ENCODE data around the gene ICAM4. TPM values are rescaled to one million over a fixed set of nuclear protein-coding genes. Genes with fewer than 3 reads are reported as not detected.
A peak's percentile ranks its signal among the peaks of the same experiment; 100 is the strongest.
"Not testable (repeated sequence)": the region's sequence is repeated elsewhere in the genome, so short reads cannot be mapped to it uniquely, and the experiment has no call there.

Gene ICAM4, protein sequence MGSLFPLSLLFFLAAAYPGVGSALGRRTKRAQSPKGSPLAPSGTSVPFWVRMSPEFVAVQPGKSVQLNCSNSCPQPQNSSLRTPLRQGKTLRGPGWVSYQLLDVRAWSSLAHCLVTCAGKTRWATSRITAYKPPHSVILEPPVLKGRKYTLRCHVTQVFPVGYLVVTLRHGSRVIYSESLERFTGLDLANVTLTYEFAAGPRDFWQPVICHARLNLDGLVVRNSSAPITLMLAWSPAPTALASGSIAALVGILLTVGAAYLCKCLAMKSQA
- total RNA-seq = 0.16 TPM

DNA sequence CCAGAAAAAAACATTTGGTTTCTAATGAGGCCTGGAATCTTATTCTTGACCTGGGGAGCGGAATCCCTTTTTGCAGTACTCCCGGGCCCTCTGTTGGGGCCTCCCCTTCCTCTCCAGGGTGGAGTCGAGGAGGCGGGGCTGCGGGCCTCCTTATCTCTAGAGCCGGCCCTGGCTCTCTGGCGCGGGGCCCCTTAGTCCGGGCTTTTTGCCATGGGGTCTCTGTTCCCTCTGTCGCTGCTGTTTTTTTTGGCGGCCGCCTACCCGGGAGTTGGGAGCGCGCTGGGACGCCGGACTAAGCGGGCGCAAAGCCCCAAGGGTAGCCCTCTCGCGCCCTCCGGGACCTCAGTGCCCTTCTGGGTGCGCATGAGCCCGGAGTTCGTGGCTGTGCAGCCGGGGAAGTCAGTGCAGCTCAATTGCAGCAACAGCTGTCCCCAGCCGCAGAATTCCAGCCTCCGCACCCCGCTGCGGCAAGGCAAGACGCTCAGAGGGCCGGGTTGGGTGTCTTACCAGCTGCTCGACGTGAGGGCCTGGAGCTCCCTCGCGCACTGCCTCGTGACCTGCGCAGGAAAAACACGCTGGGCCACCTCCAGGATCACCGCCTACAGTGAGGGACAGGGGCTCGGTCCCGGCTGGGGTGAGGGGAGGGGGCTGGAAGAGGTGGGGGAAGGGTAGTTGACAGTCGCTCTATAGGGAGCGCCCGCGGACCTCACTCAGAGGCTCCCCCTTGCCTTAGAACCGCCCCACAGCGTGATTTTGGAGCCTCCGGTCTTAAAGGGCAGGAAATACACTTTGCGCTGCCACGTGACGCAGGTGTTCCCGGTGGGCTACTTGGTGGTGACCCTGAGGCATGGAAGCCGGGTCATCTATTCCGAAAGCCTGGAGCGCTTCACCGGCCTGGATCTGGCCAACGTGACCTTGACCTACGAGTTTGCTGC is at the start of gene ICAM4:
Gene ICAM4 (plus strand): TSS at position 153 of the 935 bp plus-strand sequence. CDS start 58 bp downstream, at position 211.
- no peak for DNase-seq

DNA sequence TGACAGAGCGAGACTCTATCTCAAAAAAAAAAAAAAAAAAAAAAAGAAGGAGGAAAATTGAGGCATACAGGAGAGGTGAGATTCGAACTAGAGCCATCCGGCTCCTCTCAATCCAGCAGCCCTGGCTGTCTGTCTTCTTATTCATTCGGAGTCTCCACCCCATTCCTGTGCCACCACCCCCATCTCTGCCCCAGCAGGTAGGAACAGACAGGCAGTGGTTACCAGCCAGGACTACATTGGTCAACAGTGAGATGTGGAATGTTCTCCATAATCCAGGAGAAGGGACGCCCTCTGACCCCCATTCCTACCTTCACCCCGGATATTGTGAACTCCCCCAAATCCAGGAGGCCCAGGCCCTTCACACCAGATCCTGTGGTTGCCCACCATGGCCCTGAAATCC is 49.1 kb upstream of the ICAM4 start:
- no peak for DNase-seq

DNA sequence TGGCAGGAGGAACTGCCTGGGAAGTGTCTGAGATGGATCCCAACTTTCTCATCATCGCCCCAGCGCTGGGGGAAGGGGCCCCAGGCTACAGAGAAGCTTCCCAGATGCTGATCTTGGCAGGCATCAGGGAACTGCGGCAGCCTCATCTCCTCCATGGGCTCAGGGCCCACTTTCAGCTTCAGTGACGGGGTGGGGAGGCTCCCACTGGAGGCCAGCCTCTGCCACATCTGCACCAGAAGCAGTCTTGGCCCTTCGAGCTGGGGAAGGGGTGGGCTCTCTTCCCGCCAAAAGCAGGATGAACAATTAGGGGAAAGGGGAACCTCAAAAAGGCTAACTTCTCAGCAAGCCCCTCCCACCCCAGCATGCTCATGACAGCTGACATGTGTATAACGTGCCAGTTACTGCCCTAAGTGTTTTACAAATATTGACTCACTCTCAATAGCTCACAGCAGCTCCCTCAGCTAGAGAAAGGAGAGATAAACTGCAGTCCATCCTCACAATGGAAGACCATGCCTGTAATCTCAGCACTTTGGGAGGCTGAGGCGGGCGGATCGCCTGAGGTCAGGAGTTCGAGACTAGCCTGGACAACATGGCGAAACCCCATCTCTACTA is 48.5 kb upstream of the ICAM4 start:
- no peak for DNase-seq

DNA sequence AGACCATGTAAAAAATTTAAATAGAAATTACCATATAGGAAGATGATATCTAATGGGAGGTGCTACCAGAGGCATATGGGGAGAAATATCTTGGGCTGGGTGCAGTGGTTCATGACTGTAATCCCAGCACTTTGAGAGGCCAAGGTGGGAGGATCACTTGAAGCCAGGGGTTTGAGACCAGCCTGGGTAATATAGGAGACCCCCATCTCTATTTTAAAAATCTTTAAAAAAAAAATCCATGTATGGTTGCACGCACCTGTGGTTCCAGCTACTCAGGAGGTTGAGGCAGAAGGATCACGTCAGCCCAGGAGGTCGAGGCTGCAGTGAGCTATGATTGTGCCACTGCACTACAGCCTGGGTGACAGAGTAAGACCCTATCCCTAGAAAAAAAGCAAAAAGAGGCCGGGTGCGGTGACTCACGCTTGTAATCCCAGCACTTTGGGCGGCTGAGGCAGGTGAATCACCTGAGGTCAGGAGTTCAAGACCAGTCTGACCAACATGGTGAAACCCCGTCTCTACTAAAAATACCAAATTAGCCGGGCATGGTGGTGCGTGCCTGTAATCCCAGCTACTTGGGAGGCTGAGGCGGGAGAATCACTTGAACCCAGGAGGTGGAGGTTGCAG is 44.8 kb upstream of the ICAM4 start:
- not testable (repeated sequence) for DNase-seq

DNA sequence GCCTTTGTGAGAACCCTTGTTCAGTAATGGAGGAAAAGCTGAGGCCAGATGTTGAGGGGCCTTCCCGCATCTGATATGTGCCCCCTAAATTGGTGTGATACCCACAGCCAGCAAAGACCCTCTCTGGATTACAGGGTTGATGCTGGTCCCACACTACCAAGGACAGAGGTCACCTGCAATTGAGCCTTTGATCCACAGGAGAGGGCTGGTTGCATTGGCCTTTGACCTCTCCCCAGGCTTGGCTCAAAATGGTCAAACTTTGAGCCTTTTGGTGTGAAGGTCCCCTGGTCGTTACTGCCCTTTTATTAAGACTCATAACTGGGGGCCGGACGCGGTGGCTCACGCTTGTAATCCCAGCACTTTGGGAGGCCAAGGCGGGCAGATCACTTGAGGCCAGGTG is 43.1 kb upstream of the ICAM4 start:
- DNase-seq = no peak

DNA sequence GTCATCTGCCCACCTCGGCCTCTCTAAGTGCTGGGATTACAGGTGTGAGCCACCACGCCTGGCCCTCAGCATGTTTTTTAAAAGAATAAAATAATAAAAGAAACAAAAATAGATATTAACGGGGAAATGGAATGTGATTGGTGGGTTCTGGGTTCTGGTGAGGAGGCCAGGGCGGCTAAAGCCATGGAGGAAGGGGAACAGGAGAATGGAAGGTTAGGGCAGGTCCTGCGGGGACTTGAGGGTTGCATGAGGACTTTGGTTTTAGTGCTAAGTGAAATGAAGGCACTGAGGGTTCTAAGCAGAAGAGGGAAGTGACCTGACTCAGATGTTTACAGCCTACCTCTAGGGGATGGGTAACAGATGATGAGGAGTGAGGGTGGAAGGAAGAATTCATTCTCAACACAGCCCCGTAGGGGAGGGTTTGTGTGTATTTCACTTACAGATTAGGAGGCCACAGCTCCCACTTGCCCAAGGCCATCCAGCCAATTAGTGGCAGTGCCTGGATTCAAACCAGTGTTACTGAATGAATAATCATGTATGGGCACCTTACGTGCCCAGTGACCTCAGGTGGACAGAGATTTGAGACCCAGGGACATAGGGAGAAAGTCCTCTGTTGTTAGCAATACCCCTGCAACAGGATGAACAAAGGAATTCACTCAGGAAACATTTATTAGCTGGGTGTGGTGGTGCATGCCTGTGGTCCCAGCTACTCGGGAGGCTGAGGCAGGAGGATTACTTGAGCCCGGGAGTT is 41.4 kb upstream of the ICAM4 start:
- DNase-seq = no peak

DNA sequence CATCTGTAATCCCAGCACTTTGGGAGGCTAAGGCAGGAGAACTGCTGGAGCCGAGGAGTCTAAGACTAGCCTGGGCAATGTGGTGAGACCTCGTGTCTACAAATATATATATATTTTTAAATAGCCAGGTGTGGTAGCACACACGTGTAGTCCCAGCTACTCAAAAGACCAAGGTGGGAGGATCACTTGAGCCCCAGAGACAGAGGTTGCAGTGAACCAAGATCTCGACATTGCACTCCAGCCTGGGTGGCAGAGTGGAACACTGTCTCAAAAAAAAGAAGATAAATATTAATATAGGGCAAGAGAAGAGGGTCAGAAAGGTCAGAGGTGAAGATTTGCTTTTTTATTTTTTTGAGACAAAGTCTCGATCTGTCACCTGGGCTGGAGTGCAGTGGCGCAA is 40.2 kb upstream of the ICAM4 start:
- DNase-seq = no peak

DNA sequence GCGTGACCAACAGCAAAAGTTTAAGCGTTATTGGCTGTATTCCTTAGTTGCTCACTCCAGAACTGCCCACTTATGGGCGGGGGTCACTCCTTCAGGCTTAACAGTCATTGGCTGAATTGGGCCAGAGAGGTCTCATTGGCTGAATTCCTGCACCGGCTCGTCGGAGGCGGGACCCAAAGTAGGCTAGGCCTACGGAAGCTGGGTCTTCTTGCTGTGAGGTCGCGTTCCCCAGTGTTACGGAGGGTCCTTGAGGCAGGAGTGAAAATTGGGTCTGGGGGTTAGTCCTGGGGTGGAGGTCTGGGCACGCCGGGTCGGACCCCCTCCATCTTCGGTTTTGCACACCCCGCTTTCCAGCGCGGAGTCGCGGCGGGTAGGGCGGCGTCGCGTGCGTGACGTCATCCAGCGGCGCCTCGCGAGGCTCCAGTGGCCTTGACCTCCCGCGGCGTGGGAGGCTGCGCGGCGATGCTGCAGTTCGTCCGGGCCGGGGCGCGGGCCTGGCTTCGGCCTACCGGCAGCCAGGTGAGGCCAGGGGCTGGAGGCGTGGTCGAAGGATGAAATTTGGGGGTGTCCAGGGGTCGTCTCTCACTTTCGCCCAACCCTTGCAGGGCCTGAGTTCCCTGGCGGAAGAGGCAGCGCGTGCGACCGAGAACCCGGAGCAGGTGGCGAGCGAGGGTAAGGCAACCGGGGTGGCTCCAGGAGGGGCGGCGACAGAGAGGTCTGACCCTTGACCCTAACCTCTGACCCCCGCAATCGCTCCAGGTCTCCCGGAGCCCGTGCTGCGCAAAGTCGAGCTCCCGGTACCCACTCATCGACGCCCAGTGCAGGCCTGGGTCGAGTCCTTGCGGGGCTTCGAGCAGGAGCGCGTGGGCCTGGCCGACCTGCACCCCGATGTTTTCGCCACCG is 34.7 kb upstream of the ICAM4 start, which contains the start of gene MRPL4:
Gene MRPL4 (plus strand): TSS at position 423 of the 903 bp plus-strand sequence. CDS start 40 bp downstream, at position 463.
- peak; percentile 94 for DNase-seq

DNA sequence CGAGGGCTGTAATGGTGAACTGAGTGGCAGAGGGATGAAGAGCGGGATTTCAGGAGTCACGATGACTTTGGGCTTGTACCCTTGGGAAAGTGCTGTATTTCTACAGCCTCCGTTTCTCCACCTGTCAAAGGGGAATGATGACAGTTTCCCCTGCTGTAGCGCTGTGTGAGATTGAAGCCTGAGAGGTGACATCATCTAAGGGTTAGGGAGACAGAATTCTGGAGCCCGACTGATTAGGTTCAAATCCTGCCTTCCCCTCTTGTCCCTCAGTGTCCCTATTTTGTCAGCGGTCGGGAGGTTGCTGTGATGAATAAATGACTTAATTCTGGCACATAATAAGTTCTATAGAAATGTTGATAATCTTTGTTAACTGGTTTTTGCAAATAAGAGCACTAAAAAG is 34.0 kb upstream of the ICAM4 start:
- DNase-seq = no peak

DNA sequence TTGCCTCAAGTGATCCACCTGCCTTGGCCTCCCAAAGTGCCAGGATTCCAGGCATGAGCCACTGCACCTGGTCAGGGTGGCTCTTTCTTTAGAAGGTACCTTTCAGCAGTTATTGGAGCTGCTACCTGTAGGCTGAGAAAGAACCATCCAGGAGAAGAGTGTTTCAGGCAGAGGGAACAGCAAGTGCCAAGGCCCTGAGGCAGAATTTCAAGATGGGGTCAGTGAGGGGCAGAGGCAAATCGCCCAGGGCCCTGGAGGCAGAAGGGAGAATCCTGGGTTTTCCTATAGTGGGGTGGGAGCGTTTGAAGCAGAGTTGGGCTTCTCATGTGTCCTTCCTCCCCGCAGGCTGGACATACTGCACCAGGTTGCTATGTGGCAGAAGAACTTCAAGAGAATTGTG is 32.5 kb upstream of the ICAM4 start:
- DNase-seq = no peak

DNA sequence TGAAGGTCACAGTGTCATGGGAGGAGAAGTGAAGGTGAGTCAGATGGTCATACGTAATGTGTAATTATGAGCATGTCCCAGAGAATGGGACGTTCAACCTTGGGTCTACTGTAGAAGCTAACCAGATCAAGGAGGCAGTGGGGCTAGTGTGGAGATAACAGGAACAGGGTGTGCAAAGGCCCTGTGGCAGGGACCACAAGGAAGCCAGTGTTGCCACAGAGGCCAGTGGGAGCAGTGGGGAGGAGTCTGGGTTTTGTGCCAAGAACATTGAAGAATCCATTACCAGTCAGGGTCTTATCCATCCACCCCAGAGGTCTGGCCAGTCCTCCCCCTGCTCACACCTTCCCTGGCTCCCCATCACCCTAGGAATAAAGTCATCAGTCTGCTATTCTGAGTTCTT is 31.4 kb upstream of the ICAM4 start:
- no peak for DNase-seq

DNA sequence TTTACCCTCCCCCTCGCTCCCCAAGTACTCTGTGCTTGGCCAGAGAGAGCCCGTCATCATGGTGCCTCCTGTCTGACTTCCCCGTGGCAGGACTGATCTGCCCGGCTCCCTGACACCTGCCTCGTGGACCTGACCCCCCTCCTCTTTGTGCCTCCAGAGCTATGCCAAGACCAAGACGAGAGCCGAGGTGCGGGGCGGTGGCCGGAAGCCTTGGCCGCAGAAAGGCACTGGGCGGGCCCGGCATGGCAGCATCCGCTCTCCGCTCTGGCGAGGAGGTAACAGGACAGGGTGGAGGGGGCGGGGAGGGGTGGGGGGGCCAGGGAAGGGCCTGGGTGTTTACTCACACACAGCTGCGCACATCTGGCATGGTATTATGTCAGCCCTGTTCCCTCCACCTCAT is 30.2 kb upstream of the ICAM4 start:
- no peak for DNase-seq

DNA sequence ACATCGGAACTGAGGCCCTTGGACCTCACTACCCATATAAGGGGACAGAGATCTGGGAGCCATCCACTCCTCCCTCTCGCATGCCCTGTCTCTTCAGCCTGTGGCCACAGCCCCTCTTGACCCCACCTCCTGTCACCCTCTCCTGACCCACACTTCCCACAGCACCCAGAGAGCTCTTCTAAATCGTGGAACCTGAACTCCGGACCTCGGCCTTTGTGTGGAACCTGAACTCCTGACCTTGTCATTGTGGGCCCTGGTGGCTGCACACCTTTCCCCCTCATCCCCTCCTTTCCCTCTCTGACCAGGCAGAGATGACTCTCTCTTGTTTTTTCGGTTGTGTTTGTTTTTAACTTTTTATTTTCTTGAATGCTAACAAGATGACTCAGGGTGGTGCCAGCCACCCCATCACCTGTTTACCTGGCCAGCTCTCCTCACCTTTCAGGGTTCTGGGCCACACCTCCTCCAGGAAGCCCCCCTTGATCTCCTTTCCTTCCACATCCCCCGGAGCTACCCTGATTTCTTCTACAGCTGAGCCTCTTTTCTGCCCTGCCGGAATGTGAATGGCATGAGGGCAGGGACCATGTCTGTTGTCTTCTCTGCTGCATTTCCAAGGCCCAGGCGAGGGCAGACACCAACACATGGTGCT is 29.7 kb upstream of the ICAM4 start:
- DNase-seq = no peak

DNA sequence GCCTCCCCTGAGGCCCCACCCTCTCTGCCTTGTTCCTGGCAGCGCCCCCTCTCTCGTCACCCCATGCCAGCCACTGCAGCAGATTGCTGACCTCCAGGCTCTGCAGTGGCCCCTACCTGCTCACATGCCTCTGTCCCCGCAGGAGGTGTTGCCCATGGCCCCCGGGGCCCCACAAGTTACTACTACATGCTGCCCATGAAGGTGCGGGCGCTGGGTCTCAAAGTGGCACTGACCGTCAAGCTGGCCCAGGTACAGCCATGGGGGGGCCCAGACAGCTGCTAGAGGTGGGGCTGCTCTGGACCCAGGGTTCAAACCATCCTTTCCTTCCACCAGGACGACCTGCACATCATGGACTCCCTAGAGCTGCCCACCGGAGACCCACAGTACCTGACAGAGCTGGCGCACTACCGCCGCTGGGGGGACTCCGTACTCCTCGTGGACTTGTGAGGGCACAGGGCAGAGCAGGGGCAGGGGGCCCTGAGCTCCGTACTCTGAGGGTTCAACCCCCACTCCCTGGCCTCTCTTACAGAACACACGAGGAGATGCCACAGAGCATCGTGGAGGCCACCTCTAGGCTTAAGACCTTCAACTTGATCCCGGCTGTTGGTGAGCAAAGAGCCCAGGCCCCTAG is 28.6 kb upstream of the ICAM4 start:
- no peak for DNase-seq

DNA sequence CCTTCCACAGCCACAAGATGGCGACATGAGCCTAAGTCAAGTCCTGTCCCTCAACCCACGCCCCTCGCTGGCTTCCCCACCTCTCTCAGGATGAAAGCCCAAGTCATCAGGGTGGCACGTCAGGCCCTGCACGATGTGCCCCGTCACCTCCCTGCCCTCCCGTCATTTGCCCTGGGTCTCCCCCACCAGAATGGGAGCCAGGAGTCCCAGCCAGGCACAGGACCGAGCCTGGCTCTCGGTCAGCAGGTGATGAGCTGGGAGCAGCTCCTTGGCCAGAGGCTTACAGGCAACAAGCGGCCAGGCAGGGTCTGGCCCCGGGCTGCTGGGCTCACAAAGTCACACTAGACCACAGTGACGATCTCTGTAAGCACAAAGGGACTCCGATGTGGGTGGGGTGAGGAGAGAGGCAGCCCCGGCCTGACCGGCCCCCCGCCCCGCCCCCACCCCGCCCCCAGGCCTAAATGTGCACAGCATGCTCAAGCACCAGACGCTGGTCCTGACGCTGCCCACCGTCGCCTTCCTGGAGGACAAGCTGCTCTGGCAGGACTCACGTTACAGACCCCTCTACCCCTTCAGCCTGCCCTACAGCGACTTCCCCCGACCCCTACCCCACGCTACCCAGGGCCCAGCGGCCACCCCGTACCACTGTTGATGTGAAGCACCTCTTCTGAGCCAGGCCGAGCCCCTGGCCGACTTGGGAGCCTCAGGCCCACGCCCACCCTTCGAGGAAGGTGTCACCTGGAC is 27.4 kb upstream of the ICAM4 start:
- DNase-seq = no peak

DNA sequence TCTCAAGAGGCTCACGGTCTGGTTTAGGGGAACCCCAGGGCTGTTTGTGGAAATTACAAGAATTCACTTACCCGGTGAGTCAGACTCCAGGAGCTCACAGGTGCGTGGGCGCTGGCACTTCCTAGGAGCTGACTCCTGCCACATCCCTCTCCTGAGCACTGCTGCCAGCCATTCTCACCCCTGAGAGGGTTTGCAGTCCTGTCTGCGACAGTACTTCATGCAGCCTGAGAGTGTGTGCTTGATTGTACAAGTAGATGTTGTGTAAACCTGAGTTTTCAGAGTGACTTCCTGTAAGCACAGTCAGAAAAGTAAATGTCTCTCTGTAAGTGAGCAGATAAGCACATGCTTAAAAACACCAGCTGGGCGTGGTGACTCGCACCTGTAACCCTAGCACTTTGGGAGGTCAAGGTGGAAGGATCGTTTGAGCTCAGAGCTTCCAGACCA is 26.6 kb upstream of the ICAM4 start:
- peak; percentile 20 for DNase-seq

DNA sequence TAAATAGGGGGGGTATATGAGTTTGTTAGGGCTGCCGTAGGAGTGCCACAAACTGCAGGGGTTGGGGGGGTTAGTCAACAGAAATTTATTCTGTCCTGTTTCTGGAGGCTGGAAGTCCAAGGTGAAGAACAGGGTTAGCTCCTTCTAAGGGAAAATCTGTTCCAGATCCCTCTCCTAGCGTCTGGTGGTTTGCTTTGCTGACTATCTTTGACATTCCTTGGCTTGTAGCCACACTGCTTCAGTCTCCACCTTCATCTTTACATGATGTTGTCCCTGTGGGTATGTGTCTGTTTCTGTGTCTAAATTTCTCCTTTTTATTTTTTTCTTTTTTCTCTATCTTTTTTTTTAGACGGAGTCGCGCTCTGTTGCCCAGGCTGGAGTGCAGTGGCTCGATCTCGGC is 24.0 kb upstream of the ICAM4 start:
- DNase-seq = no peak

DNA sequence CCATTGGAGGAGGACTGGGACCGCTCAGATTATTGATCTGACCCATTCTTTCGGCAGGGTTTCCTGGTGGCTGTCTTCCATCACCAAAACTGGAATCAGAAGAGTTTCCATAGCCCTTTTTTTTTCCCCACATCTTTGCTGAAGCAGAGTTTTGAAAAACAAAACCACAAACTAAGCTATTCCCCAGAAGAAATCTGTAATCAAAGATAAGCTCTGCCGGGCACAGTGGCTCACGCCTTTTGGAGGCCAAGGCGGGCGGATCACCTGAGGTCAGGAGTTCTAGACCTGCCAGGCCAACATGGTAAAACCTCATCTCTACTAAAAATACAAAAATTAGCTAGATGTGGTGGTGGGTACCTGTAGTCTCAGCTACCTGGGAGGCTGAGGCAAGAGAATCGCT is 20.0 kb upstream of the ICAM4 start:
- no peak for DNase-seq

DNA sequence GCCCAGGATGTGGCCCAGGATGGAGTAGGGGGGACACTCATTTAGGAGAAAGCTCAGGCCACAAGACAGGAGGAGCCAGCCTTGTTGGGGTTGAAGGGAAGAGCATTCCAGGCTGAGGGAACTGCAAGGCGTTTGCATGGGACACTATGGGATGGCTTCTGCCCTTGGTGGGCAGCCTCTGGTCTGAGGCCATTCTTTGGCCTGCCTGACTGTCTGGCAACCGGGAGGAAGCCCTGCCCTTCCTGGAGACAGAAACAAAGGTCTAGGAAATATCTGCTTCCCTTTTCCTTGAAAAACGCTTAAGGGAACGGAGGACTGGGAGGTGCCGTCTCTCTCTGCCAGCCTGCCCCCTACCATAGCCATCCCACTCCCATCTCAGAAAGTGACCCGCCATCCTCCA is 18.7 kb upstream of the ICAM4 start:
- no peak for DNase-seq
